ENCODE measurements around the gene SEMA3B.
"Not testable (repeated sequence)": the region's sequence is repeated elsewhere in the genome, so short reads cannot be mapped to it uniquely, and the experiment has no call there.

SEMA3B gene

DNA sequence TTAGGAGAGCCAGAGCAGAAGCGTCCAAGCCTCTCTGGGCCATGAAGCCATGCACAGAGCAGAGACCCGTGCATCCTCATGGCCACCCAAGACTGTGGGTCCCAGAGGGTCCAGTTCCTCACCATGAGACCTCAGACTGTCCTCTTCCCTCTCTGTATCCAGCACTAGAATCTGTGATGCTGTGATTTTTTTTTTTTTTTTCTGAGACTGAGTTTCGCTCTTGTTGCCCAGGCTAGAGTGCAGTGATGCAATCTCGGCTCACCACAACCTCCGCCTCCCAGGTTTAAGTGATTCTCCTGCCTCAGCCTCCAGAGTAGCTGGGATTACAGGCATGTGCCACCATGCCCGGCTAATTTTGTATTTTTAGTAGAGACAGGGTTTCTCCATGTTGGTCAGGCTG is 24.1 kb upstream of the SEMA3B start:
- peaks cover 78 to 90% of the 10 kb centered on the region in 2 donors for H3K4me1 ChIP-seq (ENCODE audit: control insufficient read depth in 1 of 2, insufficient read depth in 2 of 2, low read length in 2 of 2)
- not testable (repeated sequence) for H3K36me3 ChIP-seq (ENCODE audit: control insufficient read depth in 1 of 2, insufficient read depth in 2 of 2, low read length in 2 of 2)

DNA sequence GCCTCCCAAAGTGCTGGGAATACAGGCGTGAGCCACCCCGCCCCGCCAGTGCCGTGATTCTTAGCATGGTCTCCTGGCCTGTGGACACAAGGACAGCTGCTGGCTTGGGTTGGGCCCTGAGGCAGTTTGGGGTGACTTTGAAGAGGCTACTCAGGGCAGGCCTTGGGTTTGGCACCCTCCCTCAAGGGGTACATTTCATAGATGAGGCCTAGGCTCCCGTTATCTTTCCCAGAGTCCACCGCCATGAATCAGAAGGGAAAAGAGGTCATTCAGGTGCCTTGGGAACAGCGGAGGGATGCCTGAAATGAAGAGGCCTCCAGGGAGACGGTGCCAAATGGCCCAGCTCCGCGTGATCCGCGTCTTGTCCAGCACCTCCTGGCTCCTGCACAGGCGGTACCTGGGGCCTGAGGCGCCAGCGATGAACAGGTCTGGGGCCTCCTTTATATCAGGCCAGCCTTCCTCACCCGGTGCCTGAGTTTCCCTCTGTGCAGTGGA is 23.6 kb upstream of the SEMA3B start:
- no peaks in the 10 kb centered on the region for H3K27me3 ChIP-seq (ENCODE audit: control insufficient read depth in 1 of 2, insufficient read depth in 2 of 2, low read length in 2 of 2)
- H3K27ac ChIP-seq (ENCODE audit: low read depth, low read length) = peak overlapping the region; percentile 39
- peaks cover 79 to 90% of the 10 kb centered on the region in 2 donors for H3K4me1 ChIP-seq (ENCODE audit: control insufficient read depth in 1 of 2, insufficient read depth in 2 of 2, low read length in 2 of 2)
- H3K9me3 ChIP-seq (ENCODE audit: control insufficient read depth in 1 of 2, low read length in 2 of 2) = no peaks in the 10 kb centered on the region
- peak overlapping the region; percentile 62 to 66 for H3K9ac ChIP-seq (ENCODE audit: low read depth in 1 of 2, low read length in 2 of 2)
- H3K4me3 ChIP-seq (ENCODE audit: low read depth in 1 of 2, low read length in 2 of 2) = peak overlapping the region; percentile 67 to 70
- H3K36me3 ChIP-seq (ENCODE audit: control insufficient read depth in 1 of 2, insufficient read depth in 2 of 2, low read length in 2 of 2) = peaks cover 3 to 4% of the 10 kb centered on the region in 2 donors

More for the DNA sequence above, 24.1 kb upstream of the SEMA3B start:
- H3K27me3 ChIP-seq (ENCODE audit: control insufficient read depth in 1 of 2, insufficient read depth in 2 of 2, low read length in 2 of 2); H3K9me3 ChIP-seq (ENCODE audit: control insufficient read depth in 1 of 2, low read length in 2 of 2); H3K27ac ChIP-seq (ENCODE audit: low read depth, low read length); H3K9ac ChIP-seq (ENCODE audit: low read depth in 1 of 2, low read length in 2 of 2); H3K4me3 ChIP-seq (ENCODE audit: low read depth in 1 of 2, low read length in 2 of 2): not testable (repeated sequence)

DNA sequence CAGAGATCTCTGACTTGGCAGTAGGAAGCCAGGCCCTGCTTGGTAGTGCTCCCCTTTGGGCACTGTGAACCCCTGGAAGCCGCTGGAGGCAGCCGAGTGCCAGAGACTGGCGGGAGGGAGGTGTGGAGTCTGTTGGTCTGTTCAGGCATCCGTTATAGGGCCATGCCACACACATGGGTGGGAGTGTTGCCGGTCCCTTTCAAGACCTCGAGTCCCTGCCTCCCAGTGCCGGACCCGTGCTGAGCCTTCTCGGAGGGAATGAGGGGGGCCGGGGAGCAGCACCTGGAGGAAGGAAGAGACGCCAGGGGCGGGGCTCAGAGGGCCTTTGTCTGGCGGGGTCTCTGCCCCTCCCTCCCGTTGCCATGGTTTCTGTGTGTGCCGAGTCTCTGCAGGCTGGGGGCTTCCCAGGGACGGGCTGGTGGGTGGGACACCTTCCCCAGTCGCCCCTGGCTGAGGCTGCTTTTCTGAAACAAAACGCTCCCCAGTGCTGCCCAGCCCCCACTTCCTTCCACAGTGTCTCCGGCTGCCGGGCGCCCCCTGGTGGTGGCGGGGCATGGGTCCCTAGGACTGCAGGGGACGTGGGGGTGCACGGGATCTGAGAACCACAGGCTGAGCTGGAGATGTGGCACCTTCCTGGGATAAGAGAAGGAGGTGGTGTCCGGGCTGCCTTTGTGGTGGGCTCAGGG is 23.0 kb upstream of the SEMA3B start:
- H3K4me1 ChIP-seq (ENCODE audit: control insufficient read depth in 1 of 2, insufficient read depth in 2 of 2, low read length in 2 of 2) = peaks cover 77 to 91% of the 10 kb centered on the region in 2 donors
- peak overlapping the region; percentile 62 to 66 for H3K9ac ChIP-seq (ENCODE audit: low read depth in 1 of 2, low read length in 2 of 2)
- H3K36me3 ChIP-seq (ENCODE audit: control insufficient read depth in 1 of 2, insufficient read depth in 2 of 2, low read length in 2 of 2) = peaks cover 3 to 4% of the 10 kb centered on the region in 2 donors
- H3K27me3 ChIP-seq (ENCODE audit: control insufficient read depth in 1 of 2, insufficient read depth in 2 of 2, low read length in 2 of 2) = no peaks in the 10 kb centered on the region
- H3K27ac ChIP-seq (ENCODE audit: low read depth, low read length) = peak overlapping the region; percentile 85
- H3K4me3 ChIP-seq (ENCODE audit: low read depth in 1 of 2, low read length in 2 of 2) = peak overlapping the region; percentile 67 to 70
- H3K9me3 ChIP-seq (ENCODE audit: control insufficient read depth in 1 of 2, low read length in 2 of 2) = no peaks in the 10 kb centered on the region

DNA sequence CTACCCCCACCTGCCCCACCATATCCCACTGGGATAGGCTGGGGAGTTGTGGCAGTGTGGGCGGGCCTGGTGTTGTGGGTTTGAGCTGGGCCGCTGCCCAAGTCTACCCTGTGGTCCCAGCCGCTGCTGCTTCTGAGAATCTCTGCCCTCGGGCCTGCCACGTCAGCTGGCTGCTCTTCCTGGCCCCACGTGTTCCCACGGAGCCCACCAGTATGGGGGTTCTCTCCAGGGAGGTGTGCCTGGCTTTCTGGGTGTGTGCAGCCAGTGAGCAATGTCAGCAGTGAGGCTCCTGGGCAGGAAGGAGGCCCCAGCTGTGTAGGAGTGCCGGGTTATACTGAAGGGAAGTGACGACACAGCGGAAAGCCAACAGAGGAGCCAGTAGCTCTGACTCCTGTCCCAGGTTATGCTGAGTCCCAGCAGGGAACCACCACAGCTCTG is 22.4 kb upstream of the SEMA3B start:
- Histone ChIP-seq H3K9me3 (ENCODE audit: control insufficient read depth in 1 of 2, low read length in 2 of 2) (no peaks in the 10 kb centered on the region), H3K9ac (ENCODE audit: low read depth in 1 of 2, low read length in 2 of 2) (peak overlapping the region; percentile 32 to 62), H3K4me1 (ENCODE audit: control insufficient read depth in 1 of 2, insufficient read depth in 2 of 2, low read length in 2 of 2) (peaks cover 77 to 90% of the 10 kb centered on the region in 2 donors), H3K27me3 (ENCODE audit: control insufficient read depth in 1 of 2, insufficient read depth in 2 of 2, low read length in 2 of 2) (no peaks in the 10 kb centered on the region), H3K27ac (ENCODE audit: low read depth, low read length) (peak overlapping the region; percentile 85), H3K4me3 (ENCODE audit: low read depth in 1 of 2, low read length in 2 of 2) (peak overlapping the region; percentile 67 to 70), H3K36me3 (ENCODE audit: control insufficient read depth in 1 of 2, insufficient read depth in 2 of 2, low read length in 2 of 2) (peaks cover 2 to 4% of the 10 kb centered on the region in 2 donors)

DNA sequence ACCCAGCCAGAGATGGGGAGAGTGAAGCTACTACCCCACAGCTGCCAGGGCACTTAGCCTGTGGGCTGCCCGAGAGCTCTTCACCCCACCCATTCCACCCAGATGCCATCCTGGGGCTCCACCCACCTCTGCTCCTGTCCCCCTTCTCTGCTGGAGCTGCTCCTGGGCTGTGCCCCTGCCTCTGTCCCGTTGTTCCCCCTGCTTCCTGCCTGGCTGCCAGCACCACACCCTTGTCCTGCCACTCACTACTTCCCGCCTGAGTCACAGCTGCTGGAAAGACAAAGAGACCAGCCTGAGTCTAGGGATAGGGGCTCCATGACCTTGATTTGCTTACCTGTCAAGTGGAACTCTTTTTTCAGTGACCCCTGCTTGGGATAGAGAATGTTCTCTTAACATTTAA is 20.6 kb upstream of the SEMA3B start:
- Histone ChIP-seq H3K9ac (ENCODE audit: low read depth in 1 of 2, low read length in 2 of 2) (peak overlapping the region in 1 of 2 donors; percentile 30), H3K36me3 (ENCODE audit: control insufficient read depth in 1 of 2, insufficient read depth in 2 of 2, low read length in 2 of 2) (peaks cover 9 to 14% of the 10 kb centered on the region in 2 donors), H3K9me3 (ENCODE audit: control insufficient read depth in 1 of 2, low read length in 2 of 2) (no peaks in the 10 kb centered on the region), H3K27me3 (ENCODE audit: control insufficient read depth in 1 of 2, insufficient read depth in 2 of 2, low read length in 2 of 2) (no peaks in the 10 kb centered on the region), H3K4me1 (ENCODE audit: control insufficient read depth in 1 of 2, insufficient read depth in 2 of 2, low read length in 2 of 2) (peaks cover 63 to 77% of the 10 kb centered on the region in 2 donors), H3K4me3 (ENCODE audit: low read depth in 1 of 2, low read length in 2 of 2) (no peak overlapping the region), H3K27ac (ENCODE audit: low read depth, low read length) (no peak overlapping the region)

DNA sequence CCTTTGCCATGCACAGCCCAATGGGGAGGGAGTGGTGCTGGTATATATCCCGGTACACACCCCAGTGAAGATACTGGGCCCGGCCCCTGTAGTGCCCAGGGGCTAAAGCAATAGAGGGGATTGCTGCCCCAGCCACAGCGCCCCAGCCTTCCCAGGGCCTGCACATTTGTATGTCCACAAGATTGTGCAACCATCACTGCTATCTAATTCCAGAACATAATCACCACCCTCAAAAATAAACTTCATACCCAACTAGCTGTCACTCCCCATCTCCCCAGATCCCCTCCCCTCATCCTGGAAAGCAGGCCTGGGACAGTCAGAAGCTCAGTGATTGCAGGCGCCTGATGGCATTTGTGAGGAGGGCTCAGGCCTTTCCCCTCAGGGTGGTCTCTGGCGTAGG is 19.5 kb upstream of the SEMA3B start:
- Histone ChIP-seq H3K27ac (ENCODE audit: low read depth, low read length) (no peak overlapping the region), H3K9ac (ENCODE audit: low read depth in 1 of 2, low read length in 2 of 2) (peak overlapping the region in 1 of 2 donors; percentile 30), H3K4me1 (ENCODE audit: control insufficient read depth in 1 of 2, insufficient read depth in 2 of 2, low read length in 2 of 2) (peaks cover 66 to 79% of the 10 kb centered on the region in 2 donors), H3K9me3 (ENCODE audit: control insufficient read depth in 1 of 2, low read length in 2 of 2) (no peaks in the 10 kb centered on the region), H3K27me3 (ENCODE audit: control insufficient read depth in 1 of 2, insufficient read depth in 2 of 2, low read length in 2 of 2) (no peaks in the 10 kb centered on the region), H3K4me3 (ENCODE audit: low read depth in 1 of 2, low read length in 2 of 2) (no peak overlapping the region), H3K36me3 (ENCODE audit: control insufficient read depth in 1 of 2, insufficient read depth in 2 of 2, low read length in 2 of 2) (peaks cover 5 to 23% of the 10 kb centered on the region in 2 donors)

GRCh38 chr3:50250514-50250913 is 18.4 kb upstream of the SEMA3B start:
- Histone ChIP-seq H3K4me3 (ENCODE audit: low read depth in 1 of 2, low read length in 2 of 2) (no peak overlapping the region), H3K27me3 (ENCODE audit: control insufficient read depth in 1 of 2, insufficient read depth in 2 of 2, low read length in 2 of 2) (no peaks in the 10 kb centered on the region), H3K4me1 (ENCODE audit: control insufficient read depth in 1 of 2, insufficient read depth in 2 of 2, low read length in 2 of 2) (peaks cover 67 to 72% of the 10 kb centered on the region in 2 donors), H3K9me3 (ENCODE audit: control insufficient read depth in 1 of 2, low read length in 2 of 2) (no peaks in the 10 kb centered on the region), H3K36me3 (ENCODE audit: control insufficient read depth in 1 of 2, insufficient read depth in 2 of 2, low read length in 2 of 2) (peaks cover 5 to 32% of the 10 kb centered on the region in 2 donors), H3K9ac (ENCODE audit: low read depth in 1 of 2, low read length in 2 of 2) (no peak overlapping the region), H3K27ac (ENCODE audit: low read depth, low read length) (no peak overlapping the region)

DNA sequence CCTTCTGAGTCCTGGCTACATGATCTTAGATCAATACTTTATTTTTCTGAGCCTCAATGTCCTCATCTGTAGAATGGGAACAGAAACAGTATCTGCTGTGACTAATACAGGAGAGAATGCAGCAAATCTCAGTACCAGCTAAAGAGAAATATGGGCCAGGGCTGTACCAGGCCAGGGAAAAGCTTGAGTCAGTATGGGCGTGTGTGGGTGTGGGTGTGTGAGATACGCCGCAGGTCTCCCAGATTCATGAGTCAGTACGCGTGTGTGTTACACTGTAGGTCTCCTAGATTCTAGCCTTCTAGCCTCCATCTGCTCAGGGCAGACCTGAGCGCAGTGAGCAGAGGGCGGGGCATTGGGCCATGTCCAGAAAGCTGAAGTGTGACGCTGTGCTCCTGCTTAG is 17.7 kb upstream of the SEMA3B start:
- no peak overlapping the region for H3K4me3 ChIP-seq (ENCODE audit: low read depth in 1 of 2, low read length in 2 of 2)
- H3K27me3 ChIP-seq (ENCODE audit: control insufficient read depth in 1 of 2, insufficient read depth in 2 of 2, low read length in 2 of 2) = no peaks in the 10 kb centered on the region
- H3K9me3 ChIP-seq (ENCODE audit: control insufficient read depth in 1 of 2, low read length in 2 of 2) = no peaks in the 10 kb centered on the region
- H3K27ac ChIP-seq (ENCODE audit: low read depth, low read length) = peak overlapping the region; percentile 13
- H3K4me1 ChIP-seq (ENCODE audit: control insufficient read depth in 1 of 2, insufficient read depth in 2 of 2, low read length in 2 of 2) = peaks cover 62 to 66% of the 10 kb centered on the region in 2 donors
- peak overlapping the region in 1 of 2 donors; percentile 1 for H3K9ac ChIP-seq (ENCODE audit: low read depth in 1 of 2, low read length in 2 of 2)
- peaks cover 7 to 34% of the 10 kb centered on the region in 2 donors for H3K36me3 ChIP-seq (ENCODE audit: control insufficient read depth in 1 of 2, insufficient read depth in 2 of 2, low read length in 2 of 2)

DNA sequence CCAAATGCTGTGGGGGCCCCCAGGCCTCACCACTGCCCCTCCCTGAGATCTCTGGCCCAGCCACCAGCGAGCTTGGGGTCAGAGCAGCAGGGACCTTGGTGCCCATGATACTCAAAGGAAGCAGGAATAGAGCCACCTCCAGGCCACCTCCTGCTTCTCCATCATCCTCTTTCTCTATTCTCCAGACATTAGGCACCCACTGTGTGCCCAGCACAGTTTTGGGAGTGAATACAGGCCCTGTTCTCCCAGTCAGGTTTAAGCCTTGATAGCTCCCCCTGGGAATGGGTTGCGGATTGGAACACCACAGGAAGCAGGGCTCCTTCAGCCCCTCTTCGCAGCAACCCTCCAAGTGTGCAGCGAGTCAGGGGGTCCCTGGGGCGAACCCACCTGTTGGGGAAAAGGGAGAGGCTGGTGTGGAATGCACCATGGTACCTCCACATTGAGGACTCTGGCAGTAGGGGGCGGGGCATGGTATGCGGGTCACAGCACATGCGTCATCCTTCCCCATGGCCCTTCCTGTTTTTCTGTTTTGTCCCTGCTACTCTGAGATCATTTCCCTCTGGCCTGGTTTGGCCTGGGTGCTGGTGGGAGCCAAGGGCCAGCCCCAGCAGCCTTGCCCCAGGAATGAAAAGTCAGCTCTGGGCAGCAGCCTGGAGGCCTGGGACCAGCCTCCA is 14.2 kb upstream of the SEMA3B start:
- no peak overlapping the region for H3K9ac ChIP-seq (ENCODE audit: low read depth in 1 of 2, low read length in 2 of 2)
- no peaks in the 10 kb centered on the region for H3K9me3 ChIP-seq (ENCODE audit: control insufficient read depth in 1 of 2, low read length in 2 of 2)
- peaks cover 24 to 54% of the 10 kb centered on the region in 2 donors for H3K36me3 ChIP-seq (ENCODE audit: control insufficient read depth in 1 of 2, insufficient read depth in 2 of 2, low read length in 2 of 2)
- H3K27me3 ChIP-seq (ENCODE audit: control insufficient read depth in 1 of 2, insufficient read depth in 2 of 2, low read length in 2 of 2) = no peaks in the 10 kb centered on the region
- H3K4me1 ChIP-seq (ENCODE audit: control insufficient read depth in 1 of 2, insufficient read depth in 2 of 2, low read length in 2 of 2) = peaks cover 34 to 35% of the 10 kb centered on the region in 2 donors
- no peak overlapping the region for H3K4me3 ChIP-seq (ENCODE audit: low read depth in 1 of 2, low read length in 2 of 2)
- peak overlapping the region; percentile 67 for H3K27ac ChIP-seq (ENCODE audit: low read depth, low read length)

- H3K27ac ChIP-seq (ENCODE audit: low read depth, low read length) = peak overlapping the region; percentile 30
- no peaks in the 10 kb centered on the region for H3K9me3 ChIP-seq (ENCODE audit: control insufficient read depth in 1 of 2, low read length in 2 of 2)
- H3K36me3 ChIP-seq (ENCODE audit: control insufficient read depth in 1 of 2, insufficient read depth in 2 of 2, low read length in 2 of 2) = peaks cover 24 to 54% of the 10 kb centered on the region in 2 donors
- peaks cover 30 to 31% of the 10 kb centered on the region in 2 donors for H3K4me1 ChIP-seq (ENCODE audit: control insufficient read depth in 1 of 2, insufficient read depth in 2 of 2, low read length in 2 of 2)
- no peaks in the 10 kb centered on the region for H3K27me3 ChIP-seq (ENCODE audit: control insufficient read depth in 1 of 2, insufficient read depth in 2 of 2, low read length in 2 of 2)
- H3K4me3 ChIP-seq (ENCODE audit: low read depth in 1 of 2, low read length in 2 of 2) = no peak overlapping the region
- H3K9ac ChIP-seq (ENCODE audit: low read depth in 1 of 2, low read length in 2 of 2) = no peak overlapping the region
Measured at GRCh38 chr3:50255251-50255615, 13.7 kb upstream of the SEMA3B start.

Measured in duodenal mucosa (tissue), 2 donors.